ENCODE measurements around the gene ARMC5. TPM values are rescaled to one million over a fixed set of nuclear protein-coding genes. Genes with fewer than 3 reads are reported as not detected.
"Not testable (repeated sequence)": the region's sequence is repeated elsewhere in the genome, so short reads cannot be mapped to it uniquely, and the experiment has no call there.

The ARMC5 gene
- total and polyA plus RNA-seq, 7 donors, result 2.4 to 11.1 (median 4.6) TPM

GRCh38 chr16:31502981-31503380 lies 43.7 kb downstream of the ARMC5 start:
- Histone ChIP-seq H3K27me3 (no peaks in the 10 kb centered on the region), H3K36me3 (peaks cover 3 to 38% (median 16%) of the 10 kb centered on the region in 4 donors), H3K9me3 (no peaks in the 10 kb centered on the region), H3K4me1 (peaks cover 0 to 32% (median 20%) of the 10 kb centered on the region in 4 donors), H3K4me3 (no peak overlapping the region), H3K27ac (no peak overlapping the region)
- TF ChIP-seq POLR2AphosphoS5 (IDR thresholded peaks at IDR 0.05) (no peak), EP300 (IDR thresholded peaks at IDR 0.05) (no peak), POLR2A (IDR thresholded peaks at IDR 0.05) (no peak)
- TF ChIP-seq, protein P1, sequence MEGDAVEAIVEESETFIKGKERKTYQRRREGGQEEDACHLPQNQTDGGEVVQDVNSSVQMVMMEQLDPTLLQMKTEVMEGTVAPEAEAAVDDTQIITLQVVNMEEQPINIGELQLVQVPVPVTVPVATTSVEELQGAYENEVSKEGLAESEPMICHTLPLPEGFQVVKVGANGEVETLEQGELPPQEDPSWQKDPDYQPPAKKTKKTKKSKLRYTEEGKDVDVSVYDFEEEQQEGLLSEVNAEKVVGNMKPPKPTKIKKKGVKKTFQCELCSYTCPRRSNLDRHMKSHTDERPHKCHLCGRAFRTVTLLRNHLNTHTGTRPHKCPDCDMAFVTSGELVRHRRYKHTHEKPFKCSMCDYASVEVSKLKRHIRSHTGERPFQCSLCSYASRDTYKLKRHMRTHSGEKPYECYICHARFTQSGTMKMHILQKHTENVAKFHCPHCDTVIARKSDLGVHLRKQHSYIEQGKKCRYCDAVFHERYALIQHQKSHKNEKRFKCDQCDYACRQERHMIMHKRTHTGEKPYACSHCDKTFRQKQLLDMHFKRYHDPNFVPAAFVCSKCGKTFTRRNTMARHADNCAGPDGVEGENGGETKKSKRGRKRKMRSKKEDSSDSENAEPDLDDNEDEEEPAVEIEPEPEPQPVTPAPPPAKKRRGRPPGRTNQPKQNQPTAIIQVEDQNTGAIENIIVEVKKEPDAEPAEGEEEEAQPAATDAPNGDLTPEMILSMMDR (IDR thresholded peaks at IDR 0.05), result no peak
- no peak for DNase-seq
- intact Hi-C loops (cut with DNase I), result loop anchor here (10.0 kb wide), 1 partner anchor 372 kb away; the partner anchor contains the start of gene ZNF267

- Histone ChIP-seq H3K36me3 (peaks cover 0 to 33% (median 11%) of the 10 kb centered on the region in 4 donors), H3K4me1 (peaks cover 0 to 32% (median 20%) of the 10 kb centered on the region in 4 donors)
- H3K27me3 ChIP-seq, H3K9me3 ChIP-seq, DNase-seq, H3K4me3 ChIP-seq, H3K27ac ChIP-seq: not testable (repeated sequence)
- WGBS, 2 donors, result 93 to 94% methylated on average over 8 of the region's 8 CpGs
- intact Hi-C loops (cut with DNase I), result loop anchor here (10.0 kb wide), 1 partner anchor 371 kb away; the partner anchor contains the start of gene ZNF267
Observed at GRCh38 chr16:31503555-31503954, 44.3 kb downstream of the ARMC5 start.

DNA sequence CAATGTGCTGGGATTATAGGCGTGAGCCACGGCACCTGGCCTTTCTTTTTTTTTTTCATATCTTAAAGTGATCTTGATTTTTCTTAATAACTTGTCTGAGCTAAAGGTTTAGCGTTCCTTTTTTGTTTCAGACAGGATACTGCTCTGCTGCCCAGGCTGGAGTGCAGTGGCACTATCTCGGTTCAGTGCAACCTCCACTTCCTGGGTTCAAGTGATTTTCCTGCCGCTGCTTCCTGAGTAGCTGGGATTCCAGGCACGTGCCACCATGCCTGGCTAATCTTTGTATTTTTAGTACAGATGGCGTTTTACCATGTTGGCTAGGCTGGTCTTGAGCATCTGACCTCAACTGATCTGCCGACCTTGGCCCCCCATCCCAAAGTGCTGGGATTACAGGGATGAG lies 44.9 kb downstream of the ARMC5 start:
- peaks cover 0 to 35% (median 23%) of the 10 kb centered on the region in 4 donors for H3K4me1 ChIP-seq
- TF ChIP-seq POLR2A (IDR thresholded peaks at IDR 0.05), result no peak
- TF ChIP-seq EP300 (IDR thresholded peaks at IDR 0.05), result no peak
- TF ChIP-seq, protein P1 (IDR thresholded peaks at IDR 0.05), result no peak
- no peak for TF ChIP-seq POLR2AphosphoS5 (IDR thresholded peaks at IDR 0.05)
- H3K9me3 ChIP-seq, result no peaks in the 10 kb centered on the region
- no peak overlapping the region for H3K27ac ChIP-seq
- intact Hi-C loops (cut with DNase I), result loop anchor here (10.0 kb wide), 1 partner anchor 371 kb away; the partner anchor contains the start of gene ZNF267
- H3K4me3 ChIP-seq, result no peak overlapping the region
- WGBS, 2 donors, result 67 to 84% methylated on average over 8 of the region's 8 CpGs
- no peak for DNase-seq
- H3K36me3 ChIP-seq, result peaks cover 0 to 27% (median 6%) of the 10 kb centered on the region in 4 donors
- no peaks in the 10 kb centered on the region for H3K27me3 ChIP-seq

DNA sequence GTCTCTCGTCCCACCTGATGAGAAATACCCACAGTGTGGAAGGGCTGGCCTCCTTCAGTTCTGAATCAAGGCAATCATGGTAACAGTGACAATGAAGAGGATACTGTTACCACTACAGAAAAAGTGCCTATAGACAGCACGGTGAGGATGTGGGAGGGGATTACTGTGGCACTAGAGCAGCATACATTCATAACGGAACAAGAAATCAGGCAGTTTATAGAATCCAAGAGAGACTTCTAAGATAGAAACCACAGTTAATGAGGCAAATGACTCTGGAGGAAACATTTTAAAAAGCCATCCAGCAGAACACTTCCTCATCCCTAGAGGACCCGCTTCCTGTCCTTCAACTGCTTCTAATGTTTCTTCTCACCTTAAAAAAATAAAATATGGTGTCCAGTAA lies 46.2 kb downstream of the ARMC5 start:
- no peak for DNase-seq
- Histone ChIP-seq H3K9me3 (no peaks in the 10 kb centered on the region), H3K36me3 (peaks cover 0 to 13% (median 1%) of the 10 kb centered on the region in 4 donors), H3K4me3 (no peak overlapping the region), H3K4me1 (peaks cover 0 to 47% (median 32%) of the 10 kb centered on the region in 4 donors), H3K27me3 (no peaks in the 10 kb centered on the region), H3K27ac (no peak overlapping the region)
- WGBS, 2 donors, result 52 to 83% methylated on average over 4 of the region's 4 CpGs
- intact Hi-C loops (cut with DNase I), result loop anchor here (10.0 kb wide), 1 partner anchor 369 kb away; the partner anchor contains the start of gene ZNF267
- no peak for TF ChIP-seq POLR2AphosphoS5 (IDR thresholded peaks at IDR 0.05)
- TF ChIP-seq POLR2A (IDR thresholded peaks at IDR 0.05), result no peak
- no peak for TF ChIP-seq EP300 (IDR thresholded peaks at IDR 0.05)
- TF ChIP-seq, protein P1 (IDR thresholded peaks at IDR 0.05), result no peak

DNA sequence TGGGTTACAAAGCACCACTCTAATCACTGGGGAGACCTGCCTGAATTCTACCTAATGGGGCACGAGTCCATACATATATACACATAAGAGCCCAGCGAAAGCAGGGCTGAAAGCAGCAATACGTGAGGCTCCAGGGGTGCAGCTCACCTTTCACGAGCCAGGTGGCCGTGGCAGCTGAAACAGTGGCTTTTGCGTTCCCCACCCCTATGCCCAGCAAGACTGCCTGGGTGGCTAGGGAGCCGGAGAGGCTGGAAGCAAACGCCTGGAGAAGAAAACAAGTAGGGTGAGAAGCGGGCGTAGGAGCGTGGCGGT lies 48.3 kb downstream of the ARMC5 start:
- Histone ChIP-seq H3K27ac (peak overlapping the region; percentile 92 to 97 (median 94)), H3K4me1 (peaks cover 0 to 47% (median 32%) of the 10 kb centered on the region in 4 donors), H3K27me3 (no peaks in the 10 kb centered on the region), H3K4me3 (peak overlapping the region; percentile 75 to 97 (median 92)), H3K36me3 (peaks cover 0 to 9% (median 0%) of the 10 kb centered on the region in 4 donors), H3K9me3 (no peaks in the 10 kb centered on the region)
- intact Hi-C loops (cut with DNase I), result loop anchor here (10.0 kb wide), 1 partner anchor 367 kb away; the partner anchor contains the start of gene ZNF267
- TF ChIP-seq POLR2A (IDR thresholded peaks at IDR 0.05) (no peak), POLR2AphosphoS5 (IDR thresholded peaks at IDR 0.05) (no peak), EP300 (IDR thresholded peaks at IDR 0.05) (no peak)
- TF ChIP-seq, protein P1 (IDR thresholded peaks at IDR 0.05), result no peak
- DNase-seq, result no peak
- WGBS, 2 donors, result 1 to 4% methylated on average over 12 of the region's 12 CpGs

Measured in sigmoid colon (tissue), 7 donors.